Fibroblast of lung (primary cell): ENCODE measurements around the gene TRIM46.
"Not testable (repeated sequence)": the region's sequence is repeated elsewhere in the genome, so short reads cannot be mapped to it uniquely, and the experiment has no call there.

Experiments used
- CTCF ChIP-seq, 2 donors: IDR thresholded peaks in 1 of 2; conservative IDR thresholded peaks in 1 of 2; 1 replicate in 1 of 2; 2 replicates in 1 of 2; pipeline ENCODE4 v1.5.1; 2011 to 2012; ENCODE audit warnings: low read length in 2 of 2, control low read depth in 1 of 2, inconsistent platforms in 1 of 2, low read depth in 1 of 2, mild to moderate bottlenecking in 1 of 2
- EZH2 ChIP-seq: IDR thresholded peaks from 2 replicates; pipeline ENCODE4 v1.5.1; 2012; ENCODE audit warnings: low read length, control low read depth, mild to moderate bottlenecking; ENCODE audit errors: missing control alignments

GRCh38 chr1:155212051-155212440 lies 38.4 kb downstream of the TRIM46 start:
- not testable (repeated sequence) for TF ChIP-seq CTCF (conservative IDR thresholded peaks at IDR 0.05 in 1 of 2, IDR thresholded peaks at IDR 0.05 in 1 of 2; ENCODE audit: low read depth in 1 of 2, low read length in 2 of 2); EZH2
